BJ (cell line): ENCODE results near the gene HRH3. TPM values are rescaled to one million over a fixed set of nuclear protein-coding genes. Genes with fewer than 3 reads are reported as not detected.

Source experiments
- CTCF ChIA-PET: fragments of 350-600 bp; formaldehyde crosslinking; extraction: SDS; loops from one replicate; lab custom pipeline; 2021; ENCODE audit warnings: antibody characterized with exemption, inconsistent platforms; lab: Yijun Ruan, JAX
- POLR2A ChIA-PET: fragments of 300-600 bp; sonication (Branson Sonifier 250); formaldehyde crosslinking; extraction: SDS; loops from one replicate; lab custom pipeline; 2021; ENCODE audit warnings: antibody characterized with exemption; lab: Charles Lee
- DNase-seq: peaks from one replicate; pipeline ENCODE4 v3.0.0-alpha.2; 2011; ENCODE audit warnings: low read depth
- H3K27me3 ChIP-seq: 2 replicates; pipeline ENCODE4 v1.6.0; 2011; ENCODE audit warnings: low read length; ENCODE audit not compliant: control insufficient read depth, insufficient read depth
- H3K36me3 ChIP-seq: 2 replicates; pipeline ENCODE4 v1.5.1; 2011; ENCODE audit warnings: low read length; ENCODE audit not compliant: control insufficient read depth, insufficient read depth
- H3K4me3 ChIP-seq: 2 replicates; pipeline ENCODE4 v1.5.1; 2011; ENCODE audit warnings: low read depth, mild to moderate bottlenecking, control low read depth, low read length
- CTCF ChIP-seq: IDR thresholded peaks from 2 replicates; pipeline ENCODE4 v1.5.1; 2011; ENCODE audit warnings: low read depth, mild to moderate bottlenecking, control low read depth, inconsistent platforms, low read length, moderate library complexity; ENCODE audit not compliant: insufficient read depth
- polyA plus RNA-seq: library from polyadenylated mRNA; depleted of rRNA; stranded (reverse); fragments of >200 nt; gene quantifications from 2 replicates; pipeline ENCODE4 v1.2.3, GENCODE V29; 2011

The HRH3 gene
- polyA plus RNA-seq, 1 experiment, result not detected

- peaks cover 11% of the 10 kb centered on the region for H3K36me3 ChIP-seq
- no peak for DNase-seq
- ChIA-PET POLR2A (no interaction called here), CTCF (no interaction called here)
- no peak for TF ChIP-seq CTCF
- H3K4me3 ChIP-seq, result no peak overlapping the region
- H3K27me3 ChIP-seq, result no peaks in the 10 kb centered on the region
Observed at GRCh38 chr20:62252342-62252966, 32.4 kb upstream of the HRH3 start.

- no peak for DNase-seq
- H3K4me3 ChIP-seq, result no peak overlapping the region
- POLR2A ChIA-PET, result no interaction called here
- H3K27me3 ChIP-seq, result no peaks in the 10 kb centered on the region
- TF ChIP-seq CTCF, result no peak
- CTCF ChIA-PET, result no interaction called here
- peaks cover 3% of the 10 kb centered on the region; the same call in 1 of the 2 replicates for H3K36me3 ChIP-seq
Observed at GRCh38 chr20:62248890-62249560, 28.9 kb upstream of the HRH3 start.

GRCh38 chr20:62246872-62247652 lies 27.0 kb upstream of the HRH3 start:
- ChIA-PET CTCF (interaction anchor here (0.6 kb wide), 1 partner anchor 11 kb away, joined by 3 read pairs; no protein-coding TSS in a partner anchor), POLR2A (no interaction called here)
- no peak overlapping the region for H3K4me3 ChIP-seq
- no peak for TF ChIP-seq CTCF
- no peak for DNase-seq
- H3K36me3 ChIP-seq, result peaks cover 2% of the 10 kb centered on the region; the same call in 1 of the 2 replicates
- H3K27me3 ChIP-seq, result no peaks in the 10 kb centered on the region

GRCh38 chr20:62246431-62246830 lies 26.4 kb upstream of the HRH3 start:
- no peak overlapping the region for H3K4me3 ChIP-seq
- peaks cover 2% of the 10 kb centered on the region; the same call in 1 of the 2 replicates for H3K36me3 ChIP-seq
- H3K27me3 ChIP-seq, result no peaks in the 10 kb centered on the region
- ChIA-PET POLR2A (no interaction called here), CTCF (no interaction called here)
- TF ChIP-seq CTCF, result no peak
- no peak for DNase-seq

GRCh38 chr20:62245911-62246280 lies 25.8 kb upstream of the HRH3 start:
- no peak overlapping the region for H3K4me3 ChIP-seq
- TF ChIP-seq CTCF, result no peak
- no peaks in the 10 kb centered on the region for H3K27me3 ChIP-seq
- DNase-seq, result no peak
- ChIA-PET POLR2A (no interaction called here), CTCF (no interaction called here)
- peaks cover 3% of the 10 kb centered on the region for H3K36me3 ChIP-seq
